Cardiac fibroblast (primary cell): ENCODE data around the gene ACTN1.
A peak's percentile ranks its signal among the peaks of the same experiment; 100 is the strongest.

Experiments used
- DNase-seq, 2 donors: peaks; one replicate each; pipeline versions ENCODE4 v3.0.0 to v3.0.0-alpha.2; 2010; ENCODE audit warnings: low read depth in 2 of 2
- H3K4me3 ChIP-seq, 2 donors: replicated peaks in 1 of 2; 1 replicate in 1 of 2; 2 replicates in 1 of 2; pipeline ENCODE4 v1.5.1; 2011; ENCODE audit warnings: low read depth in 2 of 2, low read length in 2 of 2, mild to moderate bottlenecking in 2 of 2, moderate library complexity in 1 of 2
- TF ChIP-seq, protein P1 (sequence below): IDR thresholded peaks from one replicate; pipeline ENCODE4 v1.5.1; 2011; ENCODE audit warnings: low read depth, mild to moderate bottlenecking, low read length, inconsistent platforms

The ACTN1 gene

GRCh38 chr14:68828698-68829097 lies 150.4 kb downstream of the ACTN1 start:
- DNase-seq: no peak
- H3K4me3 ChIP-seq: no peak overlapping the region
- TF ChIP-seq, protein P1, sequence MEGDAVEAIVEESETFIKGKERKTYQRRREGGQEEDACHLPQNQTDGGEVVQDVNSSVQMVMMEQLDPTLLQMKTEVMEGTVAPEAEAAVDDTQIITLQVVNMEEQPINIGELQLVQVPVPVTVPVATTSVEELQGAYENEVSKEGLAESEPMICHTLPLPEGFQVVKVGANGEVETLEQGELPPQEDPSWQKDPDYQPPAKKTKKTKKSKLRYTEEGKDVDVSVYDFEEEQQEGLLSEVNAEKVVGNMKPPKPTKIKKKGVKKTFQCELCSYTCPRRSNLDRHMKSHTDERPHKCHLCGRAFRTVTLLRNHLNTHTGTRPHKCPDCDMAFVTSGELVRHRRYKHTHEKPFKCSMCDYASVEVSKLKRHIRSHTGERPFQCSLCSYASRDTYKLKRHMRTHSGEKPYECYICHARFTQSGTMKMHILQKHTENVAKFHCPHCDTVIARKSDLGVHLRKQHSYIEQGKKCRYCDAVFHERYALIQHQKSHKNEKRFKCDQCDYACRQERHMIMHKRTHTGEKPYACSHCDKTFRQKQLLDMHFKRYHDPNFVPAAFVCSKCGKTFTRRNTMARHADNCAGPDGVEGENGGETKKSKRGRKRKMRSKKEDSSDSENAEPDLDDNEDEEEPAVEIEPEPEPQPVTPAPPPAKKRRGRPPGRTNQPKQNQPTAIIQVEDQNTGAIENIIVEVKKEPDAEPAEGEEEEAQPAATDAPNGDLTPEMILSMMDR: no peak

DNA sequence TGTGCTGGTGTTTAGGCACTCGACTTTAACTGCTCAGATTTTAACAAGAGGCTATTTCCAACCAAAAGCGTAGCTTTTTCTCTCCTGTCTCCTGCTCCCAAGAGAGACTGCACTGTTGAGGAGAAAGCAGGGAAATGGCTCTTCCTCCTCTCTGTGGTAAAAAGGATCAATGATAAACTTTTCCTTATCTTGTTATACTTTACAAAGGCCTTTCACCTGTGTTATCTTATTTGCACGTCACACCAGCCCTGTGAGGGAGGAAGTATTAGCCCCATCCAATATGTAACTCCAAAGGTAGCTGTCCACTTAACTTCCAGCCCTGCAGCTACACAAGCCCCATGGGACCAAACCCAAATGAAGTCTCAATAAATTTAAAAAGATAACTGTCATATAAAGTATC lies 153.4 kb downstream of the ACTN1 start:
- no peak overlapping the region for H3K4me3 ChIP-seq
- TF ChIP-seq, protein P1: no peak
- DNase-seq: no peak

DNA sequence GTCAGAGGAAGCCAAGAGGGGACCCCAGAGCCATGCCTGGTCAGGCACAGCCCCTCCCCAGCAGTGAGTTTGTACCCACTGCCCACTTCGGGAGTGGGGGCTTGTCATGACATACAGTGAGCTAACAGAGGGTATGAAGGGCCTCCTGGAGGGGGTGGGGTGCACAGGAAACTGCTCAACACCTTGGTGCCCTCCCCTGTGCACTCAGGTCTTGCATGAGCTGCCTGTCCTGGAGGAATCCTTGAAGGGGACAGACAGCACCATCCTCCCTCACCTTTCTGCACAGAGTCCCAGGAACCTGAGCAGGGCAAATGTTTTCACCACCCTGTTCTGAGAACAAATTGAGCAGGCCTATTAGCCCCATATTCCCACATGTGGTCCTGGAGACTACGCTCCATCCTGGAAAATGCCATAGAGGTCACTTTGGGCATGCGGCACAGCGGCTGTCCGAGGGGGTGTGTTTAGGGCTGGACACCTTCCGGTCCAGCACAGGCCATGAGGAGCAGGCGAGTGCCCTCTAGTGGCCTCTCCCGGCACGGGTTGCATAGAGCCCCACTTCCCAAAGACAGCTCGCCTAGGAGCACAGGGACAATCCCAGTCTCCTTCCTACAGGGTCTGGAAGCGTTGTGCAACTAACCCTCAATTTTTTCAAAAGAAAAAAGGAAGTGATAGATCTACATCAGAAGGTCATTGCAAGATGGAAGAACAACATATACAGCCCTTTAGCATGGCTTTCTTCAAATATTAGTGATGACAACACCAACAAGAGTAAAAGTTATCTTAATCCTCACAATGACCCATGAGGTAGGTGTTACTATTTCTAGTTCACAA lies 154.4 kb downstream of the ACTN1 start:
- DNase-seq: peak; percentile 77 to 83
- H3K4me3 ChIP-seq: no peak overlapping the region
- TF ChIP-seq, protein P1: peak; percentile 97

GRCh38 chr14:68824207-68824516 lies 154.9 kb downstream of the ACTN1 start:
- TF ChIP-seq, protein P1: no peak
- DNase-seq: no peak
- H3K4me3 ChIP-seq: no peak overlapping the region
